Brain pericyte (primary cell): ENCODE measurements around the gene SOX6.
"Not testable (repeated sequence)": the region's sequence is repeated elsewhere in the genome, so short reads cannot be mapped to it uniquely, and the experiment has no call there.

Experiments used
- DNase-seq: peaks from one replicate; pipeline ENCODE4 v3.0.0-alpha.2; 2012; ENCODE audit warnings: low read depth, low spot score

SOX6 gene

GRCh38 chr11:15933886-15934625 is 422.3 kb downstream of the SOX6 start:
- DNase-seq, result no peak

DNA sequence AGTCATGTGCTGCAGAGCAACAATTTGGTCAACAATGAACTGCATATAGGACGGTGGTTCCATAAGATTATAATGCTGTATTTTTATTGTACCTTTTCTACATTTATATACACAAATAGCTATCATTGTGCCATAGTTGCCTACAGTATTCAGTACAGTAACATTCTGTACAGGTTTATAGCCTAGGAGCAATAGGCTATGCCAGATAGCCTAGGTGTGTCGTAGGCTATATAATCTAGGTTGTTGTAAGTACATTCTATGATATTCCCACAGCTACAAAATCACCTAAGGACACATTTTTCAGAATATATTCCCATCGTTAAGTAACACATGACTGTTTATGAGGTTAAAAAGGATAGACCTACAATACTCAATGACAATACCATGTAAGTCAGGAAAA is 423.9 kb downstream of the SOX6 start:
- DNase-seq, result no peak

- DNase-seq, result no peak
These were observed 424.8 kb downstream of the SOX6 start for GRCh38 chr11:15931497-15931896.

GRCh38 chr11:15930442-15931025 is 425.8 kb downstream of the SOX6 start:
- no peak for DNase-seq

DNA sequence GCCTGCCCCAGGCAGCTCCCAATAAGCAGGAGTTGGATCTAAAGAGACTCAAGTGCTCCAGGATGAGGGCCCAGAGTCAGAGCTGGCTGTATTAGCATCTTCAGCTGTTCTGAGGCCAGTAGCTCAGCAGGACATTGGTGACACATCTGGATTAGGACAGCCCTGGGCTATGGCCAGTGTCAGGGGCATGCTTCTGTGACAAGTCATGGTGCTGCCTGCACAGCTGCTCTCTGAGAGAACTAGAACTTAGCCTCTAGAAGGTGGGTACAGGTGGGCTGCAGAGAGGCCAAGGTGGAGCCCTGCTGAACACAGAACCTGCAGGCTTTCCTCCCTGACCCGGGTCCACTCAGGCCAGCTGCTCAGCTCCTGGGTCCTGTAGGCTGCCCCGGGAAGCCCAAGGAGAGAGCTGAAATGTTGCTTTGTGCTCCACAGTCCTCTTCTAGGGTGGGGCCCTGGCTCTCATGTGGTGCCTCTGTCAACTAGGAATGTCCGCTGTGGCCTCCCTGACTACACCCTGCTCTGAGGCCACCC is 426.9 kb downstream of the SOX6 start:
- no peak for DNase-seq

DNA sequence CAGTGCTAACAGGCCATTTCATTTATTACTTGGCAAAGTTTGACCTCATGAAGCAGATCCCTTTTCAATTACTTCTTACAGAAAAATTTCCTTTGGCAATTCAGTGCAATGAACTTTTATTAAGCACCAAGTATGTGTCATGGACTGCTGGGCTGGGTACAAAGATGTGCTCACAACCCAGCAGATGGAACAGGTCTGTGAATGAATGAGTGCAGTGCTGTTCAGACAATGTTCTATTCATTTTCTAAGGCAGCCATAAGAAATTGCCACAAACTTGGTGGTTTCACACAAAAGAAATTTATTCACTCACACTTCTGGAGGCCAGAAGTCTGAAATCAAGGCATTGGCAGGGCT is 428.5 kb downstream of the SOX6 start:
- no peak for DNase-seq

DNA sequence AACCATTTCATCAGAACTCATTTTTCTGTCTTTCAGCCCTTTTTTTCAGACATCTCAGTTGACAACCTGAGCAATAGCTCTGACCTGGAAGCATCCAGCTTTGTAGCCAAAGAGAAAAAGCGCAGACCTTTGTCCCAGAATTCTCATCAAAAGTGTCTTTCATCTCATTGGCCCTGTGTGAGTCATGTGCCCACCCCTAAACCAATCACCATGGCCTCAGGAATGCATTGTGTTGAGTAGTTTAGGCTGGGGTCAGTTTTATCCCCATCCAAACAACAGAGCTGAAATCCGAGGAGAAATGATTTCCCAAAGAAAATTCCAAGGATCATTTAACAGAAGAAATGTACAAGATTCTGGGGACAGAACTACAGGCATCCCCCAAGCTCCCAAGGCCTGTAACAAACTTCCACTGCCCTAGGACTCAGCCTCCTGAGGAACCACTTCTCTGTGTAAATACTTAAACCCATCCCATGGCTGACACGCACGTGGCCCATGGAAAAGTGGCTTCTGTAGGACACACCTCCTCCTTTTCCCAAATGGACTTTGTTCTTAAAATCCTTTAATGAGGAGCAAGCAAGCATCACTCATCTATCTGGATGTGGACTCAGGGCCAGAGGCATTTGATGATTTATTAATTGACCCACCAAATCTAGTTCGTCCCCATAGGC is 429.0 kb downstream of the SOX6 start:
- DNase-seq, result no peak

GRCh38 chr11:15926071-15926470 is 430.3 kb downstream of the SOX6 start:
- no peak for DNase-seq

DNA sequence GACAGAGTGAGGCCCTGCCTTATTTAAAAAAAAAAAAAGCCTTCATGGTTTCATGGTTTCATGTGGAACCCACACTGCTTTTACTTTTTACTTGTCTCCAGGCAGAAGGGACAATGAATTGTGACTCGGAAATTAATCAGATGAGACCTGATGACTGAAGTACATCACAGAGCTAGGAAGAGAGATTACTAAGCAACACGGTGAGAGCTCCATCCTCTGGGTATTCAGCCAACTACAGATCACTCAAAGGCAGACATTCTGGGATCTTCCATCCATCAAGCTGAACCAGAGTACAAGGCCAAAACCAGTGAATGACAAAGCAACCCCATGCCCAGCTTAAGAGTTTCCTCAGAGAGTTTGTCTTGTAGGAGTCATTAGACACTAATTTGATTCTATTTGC is 433.2 kb downstream of the SOX6 start:
- DNase-seq, result no peak

GRCh38 chr11:15922745-15923144 is 433.6 kb downstream of the SOX6 start:
- not testable (repeated sequence) for DNase-seq

- DNase-seq, result no peak
These were observed 435.3 kb downstream of the SOX6 start for GRCh38 chr11:15920856-15921629.

DNA sequence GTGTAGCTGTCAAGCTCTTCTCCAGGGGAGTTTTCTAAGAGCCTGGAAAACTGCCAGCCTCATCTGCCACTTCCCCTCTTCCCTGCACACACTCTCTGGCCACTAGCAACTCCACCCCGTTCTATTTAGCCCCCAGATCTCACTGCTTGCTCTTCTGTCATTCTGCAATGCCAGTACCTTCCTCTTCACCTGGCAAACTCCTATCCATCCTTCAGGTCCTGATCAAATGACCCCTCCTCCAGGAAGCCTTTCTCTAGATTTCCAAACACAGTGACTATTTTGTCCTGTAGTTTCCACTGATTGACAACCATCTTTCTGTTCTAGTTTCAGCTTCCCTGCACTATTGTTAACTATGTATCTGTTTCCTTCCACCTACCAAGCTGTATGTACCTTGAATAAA is 437.7 kb downstream of the SOX6 start:
- DNase-seq, result no peak

- no peak for DNase-seq
These were observed 438.1 kb downstream of the SOX6 start for GRCh38 chr11:15918212-15918611.
